ENCODE measurements around the gene GPR146.

The GPR146 gene

DNA sequence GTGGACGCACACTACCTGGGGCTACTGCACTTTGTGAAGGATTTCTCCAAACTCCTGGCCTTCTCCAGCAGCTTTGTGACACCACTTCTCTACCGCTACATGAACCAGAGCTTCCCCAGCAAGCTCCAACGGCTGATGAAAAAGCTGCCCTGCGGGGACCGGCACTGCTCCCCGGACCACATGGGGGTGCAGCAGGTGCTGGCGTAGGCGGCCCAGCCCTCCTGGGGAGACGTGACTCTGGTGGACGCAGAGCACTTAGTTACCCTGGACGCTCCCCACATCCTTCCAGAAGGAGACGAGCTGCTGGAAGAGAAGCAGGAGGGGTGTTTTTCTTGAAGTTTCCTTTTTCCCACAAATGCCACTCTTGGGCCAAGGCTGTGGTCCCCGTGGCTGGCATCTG, 14.0 kb downstream of the GPR146 start:
- Histone ChIP-seq H3K9me2 (replicated peaks; ENCODE audit: control insufficient read depth, low read length) (no peaks in the 10 kb centered on the region), H4K20me1 (ENCODE audit: control insufficient read depth, insufficient read depth, low read depth, low read length) (no peaks in the 10 kb centered on the region; the same call in 1 of the 2 replicates), H3K36me3 (ENCODE audit: control insufficient read depth, low read length) (peaks cover 19% of the 10 kb centered on the region), H3K79me2 (ENCODE audit: control insufficient read depth, low read length) (peaks cover 50% of the 10 kb centered on the region), H3K4me3 (ENCODE audit: low read length) (0 out of 2 replicates have a peak overlapping the region, but pooled peaks have one; percentile 17), H3K4me1 (ENCODE audit: control insufficient read depth, low read length) (peaks cover 96% of the 10 kb centered on the region), H3K4me2 (ENCODE audit: low read length) (peak overlapping the region; percentile 43), H3F3A (ENCODE audit: control insufficient read depth, insufficient read depth) (peaks cover 18% of the 10 kb centered on the region), H3K27ac (ENCODE audit: low read depth, low read length) (peak overlapping the region; percentile 73), H3K9me3 (ENCODE audit: control insufficient read depth, insufficient read depth, low read length) (no peaks in the 10 kb centered on the region), H3K27me3 (ENCODE audit: control insufficient read depth, low read length) (no peaks in the 10 kb centered on the region)
- TF ChIP-seq EZH2phosphoT487 (IDR thresholded peaks at IDR 0.05; ENCODE audit: borderline replicate concordance, low read length) = no peak
- TF ChIP-seq, protein P1, sequence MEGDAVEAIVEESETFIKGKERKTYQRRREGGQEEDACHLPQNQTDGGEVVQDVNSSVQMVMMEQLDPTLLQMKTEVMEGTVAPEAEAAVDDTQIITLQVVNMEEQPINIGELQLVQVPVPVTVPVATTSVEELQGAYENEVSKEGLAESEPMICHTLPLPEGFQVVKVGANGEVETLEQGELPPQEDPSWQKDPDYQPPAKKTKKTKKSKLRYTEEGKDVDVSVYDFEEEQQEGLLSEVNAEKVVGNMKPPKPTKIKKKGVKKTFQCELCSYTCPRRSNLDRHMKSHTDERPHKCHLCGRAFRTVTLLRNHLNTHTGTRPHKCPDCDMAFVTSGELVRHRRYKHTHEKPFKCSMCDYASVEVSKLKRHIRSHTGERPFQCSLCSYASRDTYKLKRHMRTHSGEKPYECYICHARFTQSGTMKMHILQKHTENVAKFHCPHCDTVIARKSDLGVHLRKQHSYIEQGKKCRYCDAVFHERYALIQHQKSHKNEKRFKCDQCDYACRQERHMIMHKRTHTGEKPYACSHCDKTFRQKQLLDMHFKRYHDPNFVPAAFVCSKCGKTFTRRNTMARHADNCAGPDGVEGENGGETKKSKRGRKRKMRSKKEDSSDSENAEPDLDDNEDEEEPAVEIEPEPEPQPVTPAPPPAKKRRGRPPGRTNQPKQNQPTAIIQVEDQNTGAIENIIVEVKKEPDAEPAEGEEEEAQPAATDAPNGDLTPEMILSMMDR (IDR thresholded peaks at IDR 0.05; ENCODE audit: low read depth, low read length, poor library complexity, severe bottlenecking) = no peak

DNA sequence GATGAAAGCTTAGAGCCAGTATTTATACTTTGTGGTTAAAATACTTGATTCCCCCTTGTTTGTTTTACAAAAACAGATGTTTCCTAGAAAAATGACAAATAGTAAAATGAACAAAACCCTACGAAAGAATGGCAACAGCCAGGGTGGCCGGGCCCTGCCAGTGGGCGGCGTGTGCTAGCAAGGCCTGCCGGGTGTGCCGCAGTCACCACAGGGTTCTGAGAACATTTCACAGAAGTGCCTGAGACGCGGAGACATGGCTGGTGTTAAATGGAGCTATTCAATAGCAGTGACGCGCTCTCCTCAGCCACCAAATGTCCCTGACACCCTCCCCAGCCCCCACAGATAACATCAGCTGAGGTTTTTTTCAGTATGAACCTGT, 14.5 kb downstream of the GPR146 start:
- H4K20me1 ChIP-seq (ENCODE audit: control insufficient read depth, insufficient read depth, low read depth, low read length) = no peaks in the 10 kb centered on the region; the same call in 1 of the 2 replicates
- no peaks in the 10 kb centered on the region for H3K27me3 ChIP-seq (ENCODE audit: control insufficient read depth, low read length)
- H3K9me3 ChIP-seq (ENCODE audit: control insufficient read depth, insufficient read depth, low read length) = no peaks in the 10 kb centered on the region
- TF ChIP-seq, protein P1 (IDR thresholded peaks at IDR 0.05; ENCODE audit: low read depth, low read length, poor library complexity, severe bottlenecking) = no peak
- no peak for TF ChIP-seq EZH2phosphoT487 (IDR thresholded peaks at IDR 0.05; ENCODE audit: borderline replicate concordance, low read length)
- H3K27ac ChIP-seq (ENCODE audit: low read depth, low read length) = peak overlapping the region; percentile 73
- peaks cover 96% of the 10 kb centered on the region for H3K4me1 ChIP-seq (ENCODE audit: control insufficient read depth, low read length)
- H3K9me2 ChIP-seq (replicated peaks; ENCODE audit: control insufficient read depth, low read length) = no peaks in the 10 kb centered on the region
- H3F3A ChIP-seq (ENCODE audit: control insufficient read depth, insufficient read depth) = peaks cover 18% of the 10 kb centered on the region
- peak overlapping the region; percentile 17 for H3K4me3 ChIP-seq (ENCODE audit: low read length)
- peaks cover 53% of the 10 kb centered on the region for H3K79me2 ChIP-seq (ENCODE audit: control insufficient read depth, low read length)
- peaks cover 19% of the 10 kb centered on the region for H3K36me3 ChIP-seq (ENCODE audit: control insufficient read depth, low read length)
- H3K4me2 ChIP-seq (ENCODE audit: low read length) = peak overlapping the region; percentile 43

DNA sequence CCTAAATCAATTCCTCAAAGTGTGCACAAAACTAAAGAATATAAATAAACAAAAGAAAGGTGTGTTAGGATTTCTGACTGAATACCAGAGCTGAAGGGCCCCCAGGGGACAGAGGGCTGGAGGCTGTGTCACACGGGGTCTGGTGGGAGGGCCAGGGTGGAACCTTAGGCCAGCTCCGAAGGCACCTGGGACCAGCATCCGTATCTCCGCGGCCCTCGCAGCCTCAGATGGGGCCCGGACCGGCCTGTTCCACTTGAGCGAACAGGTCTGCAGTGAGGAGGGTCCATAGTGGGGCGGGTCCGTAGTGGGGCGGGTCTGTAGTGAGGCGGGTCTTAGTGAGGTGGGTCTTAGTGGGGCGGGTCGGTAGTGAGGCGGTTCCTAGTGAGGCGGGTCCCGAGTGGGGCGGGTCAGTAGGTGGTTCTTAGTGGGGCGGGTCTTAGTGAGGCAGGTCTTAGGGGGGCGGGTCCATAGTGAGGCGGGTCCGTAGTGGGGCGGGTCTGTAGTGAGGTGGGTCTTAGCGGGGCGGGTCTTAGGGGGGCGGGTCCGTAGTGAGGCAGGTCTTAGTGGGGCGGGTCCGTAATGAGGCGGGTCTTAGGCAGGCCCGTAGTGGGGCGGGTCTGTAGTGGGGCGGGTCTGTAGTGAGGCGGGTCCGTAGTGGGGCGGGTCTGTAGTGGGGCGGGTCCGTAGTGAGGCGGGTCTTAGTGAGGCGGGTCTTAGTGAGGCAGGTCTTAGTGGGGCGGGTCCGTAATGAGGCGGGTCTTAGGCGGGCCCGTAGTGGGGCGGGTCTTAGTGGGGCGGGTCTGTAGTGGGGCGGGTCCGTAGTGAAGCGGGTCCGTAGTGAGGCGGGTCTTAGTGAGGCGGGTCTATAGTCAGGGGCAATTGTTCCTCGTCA, 15.1 kb downstream of the GPR146 start:
- Histone ChIP-seq H3K4me3 (ENCODE audit: low read length) (peak overlapping the region; percentile 63), H4K20me1 (ENCODE audit: control insufficient read depth, insufficient read depth, low read depth, low read length) (no peaks in the 10 kb centered on the region), H3K79me2 (ENCODE audit: control insufficient read depth, low read length) (peaks cover 54% of the 10 kb centered on the region), H3F3A (ENCODE audit: control insufficient read depth, insufficient read depth) (peaks cover 18% of the 10 kb centered on the region), H3K4me1 (ENCODE audit: control insufficient read depth, low read length) (peaks cover 96% of the 10 kb centered on the region), H3K36me3 (ENCODE audit: control insufficient read depth, low read length) (peaks cover 19% of the 10 kb centered on the region), H3K4me2 (ENCODE audit: low read length) (peak overlapping the region; percentile 70), H3K27me3 (ENCODE audit: control insufficient read depth, low read length) (no peaks in the 10 kb centered on the region), H3K9me3 (ENCODE audit: control insufficient read depth, insufficient read depth, low read length) (no peaks in the 10 kb centered on the region), H3K9me2 (replicated peaks; ENCODE audit: control insufficient read depth, low read length) (no peaks in the 10 kb centered on the region), H3K27ac (ENCODE audit: low read depth, low read length) (peak overlapping the region; percentile 86)
- TF ChIP-seq, protein P1 (IDR thresholded peaks at IDR 0.05; ENCODE audit: low read depth, low read length, poor library complexity, severe bottlenecking) = no peak
- TF ChIP-seq EZH2phosphoT487 (IDR thresholded peaks at IDR 0.05; ENCODE audit: borderline replicate concordance, low read length) = no peak
